HAP-1 (cell line): ENCODE data around the gene SGK2.

Experiments
- DNase-seq, 2 experiments: peaks; one replicate each; pipeline ENCODE4 v3.0.0-alpha.2; 2016 to 2020; ENCODE audit warnings: low spot score in 2 of 2
- H3K27me3 ChIP-seq: fragments of 250-450 bp; sonication (Bioruptor Pico); 2 replicates; pipeline ENCODE4 v1.5.1; 2020; ENCODE audit warnings: low read depth, mild to moderate bottlenecking, moderate library complexity
- H3K36me3 ChIP-seq: fragments of 250-450 bp; sonication (Bioruptor Pico); replicated peaks from 2 replicates; pipeline ENCODE4 v1.5.1; 2020; ENCODE audit warnings: mild to moderate bottlenecking
- H3K4me1 ChIP-seq: fragments of 250-450 bp; sonication (Bioruptor Pico); 2 replicates; pipeline ENCODE4 v1.5.1; 2020; ENCODE audit warnings: mild to moderate bottlenecking
- H3K4me3 ChIP-seq: fragments of 250-450 bp; sonication (Bioruptor Pico); 2 replicates; pipeline ENCODE4 v1.5.1; 2020; ENCODE audit warnings: mild to moderate bottlenecking, moderate library complexity
- H3K9me3 ChIP-seq: fragments of 250-450 bp; sonication (Bioruptor Pico); 2 replicates; pipeline ENCODE4 v1.5.1; 2020; ENCODE audit warnings: mild to moderate bottlenecking, moderate library complexity
- in situ Hi-C: fragments of 300-500 bp; cut with MboI; formaldehyde crosslinking; loops from 3 replicates; pipeline ENCODE4 v1.14.3; 2020; ENCODE audit warnings: low sequenced_read_pairs, inconsistent platforms, mixed read lengths

Gene SGK2

DNA sequence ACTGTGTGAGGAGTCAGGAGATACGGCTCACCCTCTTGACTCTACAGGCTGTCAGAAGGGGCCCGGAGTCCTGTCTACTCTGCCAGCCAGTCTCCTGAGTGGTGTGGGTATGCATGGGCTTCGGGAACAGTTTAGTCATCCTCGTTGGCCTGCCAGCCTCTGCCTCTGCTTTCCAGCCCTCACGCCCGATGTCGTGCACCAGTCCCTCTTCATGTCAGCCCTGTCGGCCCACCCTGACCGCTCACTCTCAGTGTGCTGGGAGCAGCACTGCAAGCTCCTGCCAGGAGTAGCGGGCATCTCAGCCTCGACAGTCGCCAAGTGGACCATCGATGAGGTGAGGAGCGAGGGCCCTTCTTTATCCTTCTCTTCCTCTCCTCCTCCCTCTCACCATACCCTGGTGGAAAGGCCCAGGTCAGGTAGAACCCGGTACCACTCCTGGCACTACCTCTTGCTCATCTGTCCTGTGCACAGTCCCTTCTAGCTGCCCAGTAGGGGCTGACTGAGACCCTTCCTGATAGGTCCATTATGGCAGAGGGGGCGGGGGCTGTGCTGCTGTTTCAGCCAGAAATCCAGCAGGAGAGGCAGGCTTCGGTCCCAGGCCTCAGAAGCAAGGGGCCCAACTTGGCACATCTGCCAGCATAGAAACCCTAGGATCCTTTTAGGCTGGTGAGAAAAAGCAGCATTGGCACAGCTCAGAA lies 18.7 kb upstream of the SGK2 start:
- 0 out of 2 replicates have a peak, but pooled peaks cover 2% of the 10 kb centered on the region for H3K27me3 ChIP-seq
- no peaks in the 10 kb centered on the region for H3K9me3 ChIP-seq
- no peaks in the 10 kb centered on the region for H3K36me3 ChIP-seq
- H3K4me3 ChIP-seq: no peak overlapping the region
- no peaks in the 10 kb centered on the region for H3K4me1 ChIP-seq
- in situ Hi-C loops: loop anchor here (10.0 kb wide), 1 partner anchor 545 kb away; no protein-coding TSS in a partner anchor
- no peak for DNase-seq

GRCh38 chr20:43540673-43541060 lies 18.2 kb upstream of the SGK2 start:
- Histone ChIP-seq H3K4me1 (no peaks in the 10 kb centered on the region), H3K4me3 (no peak overlapping the region), H3K27me3 (0 out of 2 replicates have a peak, but pooled peaks cover 2% of the 10 kb centered on the region), H3K36me3 (no peaks in the 10 kb centered on the region), H3K9me3 (no peaks in the 10 kb centered on the region)
- no peak for DNase-seq
- in situ Hi-C loops: no loop called here

GRCh38 chr20:43541214-43541613 lies 17.6 kb upstream of the SGK2 start:
- Histone ChIP-seq H3K36me3 (no peaks in the 10 kb centered on the region), H3K4me3 (no peak overlapping the region), H3K27me3 (0 out of 2 replicates have a peak, but pooled peaks cover 2% of the 10 kb centered on the region), H3K4me1 (no peaks in the 10 kb centered on the region), H3K9me3 (no peaks in the 10 kb centered on the region)
- DNase-seq: no peak
- in situ Hi-C loops: no loop called here

DNA sequence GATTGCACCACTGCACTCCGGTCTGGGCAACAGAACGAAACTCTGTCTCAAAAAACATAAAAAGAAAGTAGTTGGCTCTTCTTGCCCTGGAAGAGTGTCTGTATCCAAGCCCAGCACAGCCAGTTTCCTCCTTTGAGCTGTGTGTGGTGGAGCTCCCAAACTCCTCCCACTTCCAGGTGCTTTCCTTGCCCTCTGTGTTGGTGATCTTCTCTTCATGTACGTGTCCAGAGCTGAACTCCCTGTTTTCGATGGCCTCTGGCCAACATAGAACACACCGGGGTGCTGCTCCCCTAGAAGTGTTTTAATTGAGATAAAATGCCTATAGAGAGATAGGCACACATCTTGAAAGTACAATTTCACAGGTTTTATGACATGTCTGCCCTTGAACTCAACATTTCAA lies 16.7 kb upstream of the SGK2 start:
- H3K9me3 ChIP-seq: no peaks in the 10 kb centered on the region
- H3K4me1 ChIP-seq: no peaks in the 10 kb centered on the region
- no peaks in the 10 kb centered on the region for H3K36me3 ChIP-seq
- 0 out of 2 replicates have a peak, but pooled peaks cover 2% of the 10 kb centered on the region for H3K27me3 ChIP-seq
- no peak for DNase-seq
- H3K4me3 ChIP-seq: no peak overlapping the region
- in situ Hi-C loops: no loop called here

- no peak for DNase-seq
- Histone ChIP-seq H3K4me3 (no peak overlapping the region), H3K36me3 (no peaks in the 10 kb centered on the region), H3K4me1 (no peaks in the 10 kb centered on the region), H3K9me3 (no peaks in the 10 kb centered on the region), H3K27me3 (0 out of 2 replicates have a peak, but pooled peaks cover 2% of the 10 kb centered on the region)
- in situ Hi-C loops: no loop called here
Observed at GRCh38 chr20:43542674-43543073, 16.2 kb upstream of the SGK2 start.

DNA sequence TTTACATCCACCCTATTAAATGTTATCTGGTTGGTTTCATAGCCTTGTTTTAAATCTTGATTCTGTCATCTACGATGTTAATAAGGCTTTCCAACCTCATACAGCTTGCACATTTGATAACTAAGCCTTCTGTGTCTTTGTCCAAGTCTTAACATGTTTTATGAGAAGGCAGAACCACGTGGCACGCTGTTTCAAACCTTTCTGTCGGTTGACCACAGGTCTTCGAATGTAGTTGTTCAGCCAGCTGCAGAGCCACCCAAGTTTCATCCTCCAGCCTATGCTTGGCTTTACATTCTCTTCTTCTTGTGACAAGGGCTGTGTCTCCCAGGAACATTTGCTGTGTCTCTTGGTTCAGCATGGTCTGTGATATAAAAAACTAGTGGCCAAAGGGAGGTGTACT lies 15.7 kb upstream of the SGK2 start:
- DNase-seq: no peak
- in situ Hi-C loops: no loop called here
- H3K4me1 ChIP-seq: no peaks in the 10 kb centered on the region
- H3K36me3 ChIP-seq: no peaks in the 10 kb centered on the region
- H3K27me3 ChIP-seq: 0 out of 2 replicates have a peak, but pooled peaks cover 2% of the 10 kb centered on the region
- no peak overlapping the region for H3K4me3 ChIP-seq
- H3K9me3 ChIP-seq: no peaks in the 10 kb centered on the region

DNA sequence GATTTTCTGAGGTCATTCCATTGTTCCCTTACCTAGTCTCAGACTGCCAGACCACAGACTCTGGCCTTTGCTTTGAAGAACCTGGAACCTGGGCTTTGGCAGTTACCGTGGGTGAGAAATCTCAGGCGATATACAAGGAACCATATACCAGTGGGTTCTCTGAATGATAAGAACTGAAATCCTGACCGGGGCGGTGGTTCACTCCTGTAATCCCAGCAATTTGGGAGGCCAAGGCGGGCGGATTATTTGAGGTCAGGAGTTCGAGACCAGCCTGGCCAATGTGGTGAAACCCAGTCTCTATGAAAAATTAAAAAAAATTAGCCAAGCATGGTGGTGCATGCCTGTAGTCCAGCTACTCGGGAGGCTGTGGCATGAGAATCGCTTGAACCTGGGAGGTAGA lies 14.3 kb upstream of the SGK2 start:
- in situ Hi-C loops: no loop called here
- 0 out of 2 replicates have a peak, but pooled peaks cover 2% of the 10 kb centered on the region for H3K27me3 ChIP-seq
- H3K36me3 ChIP-seq: no peaks in the 10 kb centered on the region
- H3K4me1 ChIP-seq: no peaks in the 10 kb centered on the region
- DNase-seq: no peak
- no peak overlapping the region for H3K4me3 ChIP-seq
- no peaks in the 10 kb centered on the region for H3K9me3 ChIP-seq

DNA sequence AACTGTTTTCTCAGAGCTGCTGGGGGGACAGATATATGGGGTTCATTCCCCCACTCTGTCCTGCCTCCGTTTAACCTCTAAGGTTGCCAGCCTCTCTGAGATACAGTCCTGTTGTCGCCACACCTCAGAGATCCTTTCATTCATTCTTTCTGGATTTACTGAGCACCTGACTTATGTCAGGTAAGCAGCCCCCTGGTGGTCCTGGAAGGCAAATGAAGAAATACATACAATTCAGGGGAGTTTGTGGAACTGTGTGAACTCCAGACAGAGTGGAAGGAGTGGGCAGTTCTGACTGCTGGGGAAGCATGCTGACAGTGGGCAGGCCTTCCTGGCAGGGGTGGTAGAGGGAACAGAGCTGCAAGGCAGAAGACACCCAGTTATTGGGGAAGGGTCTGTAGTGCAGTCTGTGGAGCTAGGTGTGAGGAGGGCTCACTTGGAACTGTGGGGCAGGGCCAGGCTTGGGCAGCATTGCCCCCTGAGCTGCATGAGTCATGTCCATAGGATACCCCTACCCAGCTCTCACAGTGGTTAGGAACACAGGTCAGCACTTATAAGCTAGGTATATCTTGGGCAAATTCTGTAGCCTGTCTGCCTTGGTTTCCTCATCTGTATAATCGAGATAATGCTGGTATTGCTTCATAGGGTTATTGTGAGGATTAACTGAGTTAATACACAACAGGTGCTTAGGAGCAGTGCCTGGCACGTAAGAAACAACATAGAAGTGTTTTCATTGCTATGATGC lies 12.8 kb upstream of the SGK2 start:
- DNase-seq: no peak
- in situ Hi-C loops: no loop called here
- H3K27me3 ChIP-seq: 0 out of 2 replicates have a peak, but pooled peaks cover 2% of the 10 kb centered on the region
- H3K9me3 ChIP-seq: no peaks in the 10 kb centered on the region
- H3K4me3 ChIP-seq: no peak overlapping the region
- H3K36me3 ChIP-seq: no peaks in the 10 kb centered on the region
- no peaks in the 10 kb centered on the region for H3K4me1 ChIP-seq

DNA sequence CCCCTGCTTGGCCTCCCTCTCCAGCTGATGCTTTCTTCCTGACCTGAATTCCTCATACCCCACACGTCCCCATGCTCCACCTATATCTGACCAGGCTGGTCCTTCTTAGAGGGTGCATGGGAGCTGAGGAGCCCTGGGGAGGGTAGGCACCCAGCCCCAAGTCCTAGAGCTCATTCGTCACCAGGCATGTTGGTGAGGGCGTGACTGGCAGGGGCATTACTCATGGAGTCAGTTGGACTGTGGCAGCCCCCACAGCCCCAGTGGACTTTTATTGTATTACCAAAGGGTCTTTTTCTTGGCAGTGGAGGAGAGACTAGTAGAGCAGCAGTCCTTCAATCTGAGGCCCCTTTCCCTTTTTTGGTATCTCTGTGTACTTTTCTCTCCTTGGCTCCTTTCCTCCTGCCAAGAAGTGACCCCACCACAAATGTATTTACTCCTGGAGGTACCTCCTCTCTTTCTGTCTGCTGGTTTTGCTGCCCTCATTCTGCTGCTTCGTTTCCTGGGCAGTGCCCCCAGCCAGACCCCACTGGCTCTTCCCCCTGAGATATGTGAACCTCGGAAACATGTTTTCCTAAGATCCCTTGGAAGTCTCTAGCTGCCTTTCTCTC lies 10.4 kb upstream of the SGK2 start:
- Histone ChIP-seq H3K4me3 (no peak overlapping the region), H3K4me1 (no peaks in the 10 kb centered on the region), H3K36me3 (no peaks in the 10 kb centered on the region), H3K9me3 (no peaks in the 10 kb centered on the region), H3K27me3 (no peaks in the 10 kb centered on the region)
- in situ Hi-C loops: no loop called here
- DNase-seq: no peak

DNA sequence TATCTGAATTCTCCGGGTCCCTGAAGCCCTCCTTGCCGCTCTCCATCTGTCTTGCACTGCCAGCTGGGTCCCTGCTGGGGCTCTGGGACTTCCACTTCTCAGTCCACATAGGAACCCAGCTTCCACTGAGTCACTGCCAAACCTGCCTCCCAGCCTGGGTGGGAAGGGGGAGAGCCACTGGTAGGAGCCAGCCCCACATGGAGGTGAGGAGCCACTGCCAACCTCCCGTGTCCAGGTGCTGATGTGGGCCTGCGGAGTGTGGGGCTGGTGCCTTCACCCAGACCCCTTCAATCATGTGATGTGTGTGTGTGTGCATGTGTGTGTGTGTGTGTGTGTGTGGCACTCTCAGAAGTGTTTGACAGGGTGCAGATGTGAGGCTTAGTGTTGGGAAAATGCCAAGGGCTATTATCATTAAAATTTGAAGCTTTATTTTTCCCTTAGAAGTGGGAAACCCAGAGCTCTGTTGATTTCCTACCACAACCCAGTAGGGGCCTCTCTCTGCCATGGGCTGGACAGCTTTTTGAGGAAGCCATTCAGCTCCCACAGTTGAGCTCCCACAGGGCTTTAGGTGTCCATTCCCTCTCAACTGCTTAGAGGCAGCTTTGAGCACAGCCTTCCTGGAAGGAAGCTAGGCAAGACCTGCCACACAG lies 9.3 kb upstream of the SGK2 start:
- no peak overlapping the region for H3K4me3 ChIP-seq
- H3K4me1 ChIP-seq: no peaks in the 10 kb centered on the region
- in situ Hi-C loops: no loop called here
- DNase-seq: peak in 1 of 2 experiments; percentile 13
- no peaks in the 10 kb centered on the region for H3K27me3 ChIP-seq
- H3K36me3 ChIP-seq: no peaks in the 10 kb centered on the region
- no peaks in the 10 kb centered on the region for H3K9me3 ChIP-seq

DNA sequence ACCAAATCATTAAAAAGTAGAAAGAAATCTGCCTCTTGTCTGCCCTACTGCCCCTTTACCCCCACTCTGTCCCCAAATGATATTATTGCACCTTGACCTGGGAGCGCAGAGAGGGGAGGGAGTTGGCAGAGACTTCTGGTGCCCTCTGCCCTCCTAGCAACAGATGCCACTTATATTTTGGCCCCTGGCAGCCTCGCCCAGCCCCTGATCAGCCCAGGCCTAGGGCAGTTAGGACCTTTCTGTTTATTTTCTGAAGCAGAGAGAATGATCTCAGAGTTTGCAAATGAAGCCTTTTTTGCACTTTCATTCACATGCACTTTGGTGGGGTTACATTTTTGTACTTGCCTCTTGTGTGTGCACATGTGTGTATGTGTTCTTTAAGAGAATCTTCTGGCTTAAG lies 8.4 kb upstream of the SGK2 start:
- Histone ChIP-seq H3K36me3 (no peaks in the 10 kb centered on the region), H3K4me1 (no peaks in the 10 kb centered on the region), H3K9me3 (no peaks in the 10 kb centered on the region), H3K27me3 (no peaks in the 10 kb centered on the region), H3K4me3 (no peak overlapping the region)
- in situ Hi-C loops: no loop called here
- no peak for DNase-seq

GRCh38 chr20:43554369-43554768 lies 4.5 kb upstream of the SGK2 start:
- in situ Hi-C loops: no loop called here
- Histone ChIP-seq H3K36me3 (no peaks in the 10 kb centered on the region), H3K27me3 (no peaks in the 10 kb centered on the region), H3K9me3 (no peaks in the 10 kb centered on the region), H3K4me1 (no peaks in the 10 kb centered on the region), H3K4me3 (no peak overlapping the region)
- no peak for DNase-seq

- Histone ChIP-seq H3K36me3 (no peaks in the 10 kb centered on the region), H3K4me1 (no peaks in the 10 kb centered on the region), H3K4me3 (no peak overlapping the region), H3K27me3 (no peaks in the 10 kb centered on the region), H3K9me3 (no peaks in the 10 kb centered on the region)
- no peak for DNase-seq
- in situ Hi-C loops: no loop called here
Observed at GRCh38 chr20:43559147-43559987, 540 bp downstream of the SGK2 start.
